ENCODE results near the gene TSHZ2.

- TF ChIP-seq GATA2 (IDR thresholded peaks at IDR 0.05; ENCODE audit: low read depth, low read length) (no peak), GATA3 (IDR thresholded peaks at IDR 0.05; ENCODE audit: low read depth, low read length) (no peak)
Observed at GRCh38 chr20:53011640-53012039, 39.5 kb downstream of the TSHZ2 start.
